Endothelial cell of umbilical vein (primary cell): ENCODE measurements around the gene MAN2B1. TPM values are rescaled to one million over a fixed set of nuclear protein-coding genes. Genes with fewer than 3 reads are reported as not detected.
A peak's percentile ranks its signal among the peaks of the same experiment; 100 is the strongest.

Experiments used
- BruUV-seq: library from RNA; stranded (reverse); fragments of 400-500 nt; replicated peaks from 2 replicates; lab custom pipeline; 2021; lab: Mats Ljungman, UMichigan
- CTCF ChIA-PET: fragments of 300-600, 350-600 bp; sonication (Branson Sonifier 250); formaldehyde crosslinking; loops from one replicate; lab custom pipeline; 2021; ENCODE audit warnings: antibody characterized with exemption, inconsistent platforms; lab: Charles Lee
- POLR2A ChIA-PET: fragments of 300-600, 350-600 bp; sonication (Branson Sonifier 250); formaldehyde crosslinking; loops from one replicate; lab custom pipeline; 2021; ENCODE audit warnings: antibody characterized with exemption, inconsistent platforms; lab: Charles Lee
- DNase-seq: peaks from one replicate; pipeline ENCODE4 v3.0.0-alpha.2; 2011; ENCODE audit warnings: low read depth, low spot score
- FAIRE-seq: peaks from 2 replicates; lab custom pipeline; 2011; peaks lifted over from hg19 to GRCh38; lab: Jason Lieb, UNC
- H2AFZ ChIP-seq: 2 replicates; pipeline ENCODE4 v1.6.0; 2012; ENCODE audit warnings: low read depth, low read length, control low read depth, inconsistent platforms
- H3K27ac ChIP-seq: 2 replicates; pipeline ENCODE4 v1.5.1; 2011; ENCODE audit warnings: low read depth, mild to moderate bottlenecking, control low read depth, low read length, moderate library complexity; ENCODE audit not compliant: insufficient read depth
- H3K27me3 ChIP-seq, 2 experiments: 2 replicates each; pipeline versions ENCODE4 v1.6.0 to v1.6.1; 2011; ENCODE audit warnings: low read length in 2 of 2, mixed read lengths in 1 of 2; ENCODE audit not compliant: control insufficient read depth in 2 of 2, insufficient read depth in 2 of 2
- H3K36me3 ChIP-seq, 2 experiments: 2 replicates in 1 of 2; 3 replicates in 1 of 2; pipeline ENCODE4 v1.5.1; 2011; ENCODE audit warnings: low read length in 2 of 2, mild to moderate bottlenecking in 1 of 2, moderate library complexity in 1 of 2; ENCODE audit not compliant: control insufficient read depth in 2 of 2, insufficient read depth in 2 of 2; ENCODE audit errors: extremely low read depth in 1 of 2
- H3K4me1 ChIP-seq: 3 replicates; pipeline ENCODE4 v1.5.1; 2011; ENCODE audit warnings: mild to moderate bottlenecking, low read length; ENCODE audit not compliant: control insufficient read depth, insufficient read depth; ENCODE audit errors: extremely low read depth
- H3K4me2 ChIP-seq: 2 replicates; pipeline ENCODE4 v1.6.1; 2011; ENCODE audit warnings: low read length, control low read depth, mixed read lengths; ENCODE audit not compliant: insufficient read depth
- H3K4me3 ChIP-seq, 3 experiments: fragments of 200-600 bp in 1 of 3; sonication (generic), shearing (Covaris generic) in 1 of 3; replicated peaks in 1 of 3; 2 replicates each; pipeline ENCODE4 v1.5.1; 2011 to 2016; ENCODE audit warnings: control low read depth in 3 of 3, low read length in 3 of 3, mild to moderate bottlenecking in 2 of 3, inconsistent platforms in 1 of 3, low read depth in 1 of 3, moderate library complexity in 1 of 3; ENCODE audit not compliant: insufficient read depth in 1 of 3
- H3K79me2 ChIP-seq: 2 replicates; pipeline ENCODE4 v1.6.0; 2012; ENCODE audit warnings: low read length, inconsistent platforms; ENCODE audit not compliant: control insufficient read depth, insufficient read depth
- H3K9ac ChIP-seq: replicated peaks from 2 replicates; pipeline ENCODE3; 2011; ENCODE audit warnings: low read length, control low read depth; ENCODE audit not compliant: insufficient read depth; ENCODE audit errors: extremely low read depth
- H3K9me1 ChIP-seq: replicated peaks from 3 replicates; pipeline ENCODE4 v1.6.0; 2011; ENCODE audit warnings: mild to moderate bottlenecking, low read length; ENCODE audit not compliant: control insufficient read depth, insufficient read depth; ENCODE audit errors: extremely low read depth
- H3K9me3 ChIP-seq: replicated peaks from 2 replicates; pipeline ENCODE4 v1.5.1; 2012; ENCODE audit warnings: low read length, inconsistent platforms; ENCODE audit not compliant: control insufficient read depth, insufficient read depth
- H4K20me1 ChIP-seq: replicated peaks from 2 replicates; pipeline ENCODE3; 2011; ENCODE audit warnings: mild to moderate bottlenecking, low read length; ENCODE audit not compliant: control insufficient read depth, insufficient read depth; ENCODE audit errors: extremely low read depth
- EZH2 ChIP-seq: IDR thresholded peaks from 2 replicates; pipeline ENCODE4 v1.6.1; 2012; ENCODE audit warnings: borderline replicate concordance, low read depth, mild to moderate bottlenecking, moderate library complexity, low read length, inconsistent platforms; ENCODE audit not compliant: severe bottlenecking
- FOS ChIP-seq: IDR thresholded peaks from 2 replicates; pipeline ENCODE4 v1.6.1; 2011; ENCODE audit warnings: mild to moderate bottlenecking, low read length, moderate library complexity, borderline replicate concordance; ENCODE audit not compliant: insufficient read depth
- GATA2 ChIP-seq: IDR thresholded peaks from 2 replicates; pipeline ENCODE4 v1.7.0; 2011; ENCODE audit warnings: low read depth, mild to moderate bottlenecking, moderate library complexity, mixed read lengths, low read length; ENCODE audit not compliant: insufficient read length, insufficient read depth
- JUN ChIP-seq: IDR thresholded peaks from 2 replicates; pipeline ENCODE4 v1.6.1; 2011; ENCODE audit warnings: borderline replicate concordance, low read depth; ENCODE audit not compliant: insufficient read length, insufficient read depth
- MAX ChIP-seq: IDR thresholded peaks from 2 replicates; pipeline ENCODE4 v1.6.1; 2011; ENCODE audit not compliant: insufficient read depth, insufficient read length
- MYC ChIP-seq: IDR thresholded peaks from one replicate; pipeline ENCODE4 v1.6.1; 2011; ENCODE audit warnings: mild to moderate bottlenecking, low read depth, low read length
- POLR2A ChIP-seq: IDR thresholded peaks from 2 replicates; pipeline ENCODE4 v1.6.1; 2012; ENCODE audit warnings: low read depth, mild to moderate bottlenecking, control low read depth, low read length
- POLR2AphosphoS5 ChIP-seq: IDR thresholded peaks from 2 replicates; pipeline ENCODE4 v1.6.1; 2012; ENCODE audit warnings: low read depth, mild to moderate bottlenecking, control low read depth, low read length, moderate library complexity; ENCODE audit not compliant: insufficient read depth
- dilution Hi-C: fragments of 300-500 bp; cut with MboI; formaldehyde crosslinking; loops from one replicate; pipeline ENCODE4 v1.15.0; 2019; ENCODE audit warnings: low sequenced_read_pairs; ENCODE audit not compliant: extremely low pct_ligation_motif_present
- intact Hi-C: fragments of 100-400 bp; cut with micrococcal nuclease; formaldehyde crosslinking; loops from one replicate; pipeline ENCODE4 v1.10.0; 2022
- polyA plus RNA-seq, 4 experiments: library from polyadenylated mRNA; depleted of rRNA in 3 of 4; stranded (reverse) in 3 of 4; unstranded in 1 of 4; fragments of >200 nt; gene quantifications; 2 replicates each; pipeline versions ENCODE4 v1.2.1 to v1.2.3, GENCODE V29; 2011 to 2012; ENCODE audit warnings: missing spikeins in 1 of 4
- total RNA-seq: library from RNA; stranded (reverse); gene quantifications from 2 replicates; pipeline ENCODE4 v1.2.3, GENCODE V29; 2021
- TF ChIP-seq, protein P1 (sequence below), 2 donors: IDR thresholded peaks; 1 replicate in 1 of 2; 2 replicates in 1 of 2; pipeline ENCODE4 v1.5.1; 2011; ENCODE audit warnings: low read length in 2 of 2, mild to moderate bottlenecking in 2 of 2, moderate library complexity in 2 of 2, control low read depth in 1 of 2, inconsistent platforms in 1 of 2, low read depth in 1 of 2; ENCODE audit not compliant: insufficient read depth in 1 of 2; ENCODE audit errors: extremely low read depth in 1 of 2

MAN2B1 gene
- total and polyA plus RNA-seq, 2 donors (not counting 3 experiments of a cell fraction or from before 2014, with no cell fraction given): 64.4 to 76.8 TPM

GRCh38 chr19:12676384-12676792, 9.8 kb upstream of the MAN2B1 start:
- no peaks in the 10 kb centered on the region for H3K9me3 ChIP-seq
- BruUV-seq: no TSS peak
- ChIA-PET CTCF (interaction anchor here (0.7 to 4.7 kb wide), 10 partner anchors 9 to 879 kb away, joined by 3 to 38 read pairs (median 4); partner anchors contain the start of genes GET3, MAN2B1 and WDR83), POLR2A (no interaction called here)
- FAIRE-seq (peak; percentile 88), DNase-seq (peak; percentile 60)
- no peak overlapping the region for H3K4me2 ChIP-seq
- no peaks in the 10 kb centered on the region for H3K27me3 ChIP-seq
- TF ChIP-seq EZH2: no peak
- peak; percentile 29 for TF ChIP-seq MAX
- TF ChIP-seq, protein P1, sequence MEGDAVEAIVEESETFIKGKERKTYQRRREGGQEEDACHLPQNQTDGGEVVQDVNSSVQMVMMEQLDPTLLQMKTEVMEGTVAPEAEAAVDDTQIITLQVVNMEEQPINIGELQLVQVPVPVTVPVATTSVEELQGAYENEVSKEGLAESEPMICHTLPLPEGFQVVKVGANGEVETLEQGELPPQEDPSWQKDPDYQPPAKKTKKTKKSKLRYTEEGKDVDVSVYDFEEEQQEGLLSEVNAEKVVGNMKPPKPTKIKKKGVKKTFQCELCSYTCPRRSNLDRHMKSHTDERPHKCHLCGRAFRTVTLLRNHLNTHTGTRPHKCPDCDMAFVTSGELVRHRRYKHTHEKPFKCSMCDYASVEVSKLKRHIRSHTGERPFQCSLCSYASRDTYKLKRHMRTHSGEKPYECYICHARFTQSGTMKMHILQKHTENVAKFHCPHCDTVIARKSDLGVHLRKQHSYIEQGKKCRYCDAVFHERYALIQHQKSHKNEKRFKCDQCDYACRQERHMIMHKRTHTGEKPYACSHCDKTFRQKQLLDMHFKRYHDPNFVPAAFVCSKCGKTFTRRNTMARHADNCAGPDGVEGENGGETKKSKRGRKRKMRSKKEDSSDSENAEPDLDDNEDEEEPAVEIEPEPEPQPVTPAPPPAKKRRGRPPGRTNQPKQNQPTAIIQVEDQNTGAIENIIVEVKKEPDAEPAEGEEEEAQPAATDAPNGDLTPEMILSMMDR (IDR thresholded peaks at IDR 0.05; ENCODE audit: extremely low read depth in 1 of 2, insufficient read depth in 1 of 2, low read depth in 1 of 2, low read length in 2 of 2): peak; percentile 85 to 90
- intact Hi-C loops: loop anchor here (1.0 kb wide), 1 partner anchor 171 kb away; no protein-coding TSS in a partner anchor
- no peak overlapping the region for H3K4me3 ChIP-seq
- H2AFZ ChIP-seq: no peak overlapping the region
- no peaks in the 10 kb centered on the region for H3K4me1 ChIP-seq
- dilution Hi-C loops: no loop called here
- H3K9me1 ChIP-seq: no peaks in the 10 kb centered on the region
- no peaks in the 10 kb centered on the region for H4K20me1 ChIP-seq
- peaks cover 9% of the 10 kb centered on the region for H3K79me2 ChIP-seq
- H3K27ac ChIP-seq: no peak overlapping the region
- peaks cover 5 to 42% of the 10 kb centered on the region in 2 experiments for H3K36me3 ChIP-seq
- H3K9ac ChIP-seq: no peak overlapping the region

GRCh38 chr19:12675940-12676339, 9.4 kb upstream of the MAN2B1 start:
- TF ChIP-seq JUN (no peak), POLR2AphosphoS5 (no peak), GATA2 (no peak), EZH2 (no peak), FOS (no peak), POLR2A (no peak), MYC (no peak), MAX (no peak)
- TF ChIP-seq, protein P1 (IDR thresholded peaks at IDR 0.05; ENCODE audit: extremely low read depth in 1 of 2, insufficient read depth in 1 of 2, low read depth in 1 of 2, low read length in 2 of 2): no peak
- POLR2A ChIA-PET: no interaction called here
- Histone ChIP-seq H3K4me2 (no peak overlapping the region), H3K4me3 (no peak overlapping the region), H3K36me3 (peaks cover 5 to 42% of the 10 kb centered on the region in 2 experiments), H3K79me2 (peaks cover 9% of the 10 kb centered on the region), H4K20me1 (no peaks in the 10 kb centered on the region), H3K9me1 (no peaks in the 10 kb centered on the region), H3K27ac (no peak overlapping the region), H3K9ac (no peak overlapping the region), H3K4me1 (no peaks in the 10 kb centered on the region), H2AFZ (no peak overlapping the region), H3K9me3 (no peaks in the 10 kb centered on the region), H3K27me3 (no peaks in the 10 kb centered on the region)
- CTCF ChIA-PET: interaction anchor here (1.0 to 4.7 kb wide), 7 partner anchors 10 to 878 kb away, joined by 3 to 38 read pairs (median 3); partner anchors contain the start of gene GET3
- dilution Hi-C loops (no loop called here), intact Hi-C loops (loop anchor here (1.0 kb wide), 1 partner anchor 171 kb away; no protein-coding TSS in a partner anchor)
- BruUV-seq: no TSS peak
- FAIRE-seq (no peak), DNase-seq (no peak)
